Keratinocyte (primary cell): Measurements from ENCODE around the gene MYCBPAP. TPM values are rescaled to one million over a fixed set of nuclear protein-coding genes. Genes with fewer than 3 reads are reported as not detected.

Experiments used
- DNase-seq: peaks from one replicate; pipeline ENCODE4 v3.0.0-alpha.2; 2011; ENCODE audit warnings: low read depth, missing footprints, low spot score
- FAIRE-seq: peaks from 2 replicates; lab custom pipeline; 2011; peaks lifted over from hg19 to GRCh38; lab: Jason Lieb, UNC
- H2AFZ ChIP-seq: 2 replicates; pipeline ENCODE4 v1.6.0; 2012; ENCODE audit warnings: low read length, control low read depth, inconsistent platforms; ENCODE audit not compliant: control insufficient read depth
- H3K27ac ChIP-seq: 2 replicates; pipeline ENCODE4 v1.5.1; 2011; ENCODE audit warnings: low read length; ENCODE audit not compliant: control insufficient read depth, insufficient read depth
- H3K27me3 ChIP-seq: 3 replicates; pipeline ENCODE4 v1.6.0; 2011; ENCODE audit warnings: low read length; ENCODE audit not compliant: control insufficient read depth, insufficient read depth; ENCODE audit errors: extremely low read depth
- H3K36me3 ChIP-seq, 2 experiments: 2 replicates in 1 of 2; 3 replicates in 1 of 2; pipeline ENCODE4 v1.5.1; 2011; ENCODE audit warnings: low read length in 2 of 2, mild to moderate bottlenecking in 1 of 2; ENCODE audit not compliant: control insufficient read depth in 2 of 2, insufficient read depth in 2 of 2; ENCODE audit errors: extremely low read depth in 1 of 2
- H3K4me1 ChIP-seq: 3 replicates; pipeline ENCODE4 v1.5.1; 2011; ENCODE audit warnings: low read length; ENCODE audit not compliant: control insufficient read depth, insufficient read depth; ENCODE audit errors: extremely low read depth
- H3K4me2 ChIP-seq: 3 replicates; pipeline ENCODE4 v1.6.0; 2011; ENCODE audit warnings: low read depth, low read length; ENCODE audit not compliant: control insufficient read depth, insufficient read depth; ENCODE audit errors: extremely low read depth
- H3K4me3 ChIP-seq, 3 experiments: fragments of 200-600 bp in 1 of 3; sonication (generic) in 1 of 3; 2 replicates in 2 of 3; 3 replicates in 1 of 3; pipeline ENCODE4 v1.5.1; 2011 to 2016; ENCODE audit warnings: low read length in 3 of 3, mild to moderate bottlenecking in 3 of 3, control low read depth in 2 of 3, inconsistent platforms in 1 of 3, low read depth in 1 of 3, mixed read lengths in 1 of 3, mixed run types in 1 of 3, moderate library complexity in 1 of 3; ENCODE audit not compliant: control insufficient read depth in 2 of 3, insufficient read depth in 2 of 3; ENCODE audit errors: extremely low read depth in 1 of 3
- H3K79me2 ChIP-seq: 2 replicates; pipeline ENCODE4 v1.6.0; 2012; ENCODE audit warnings: low read length; ENCODE audit not compliant: control insufficient read depth, insufficient read depth
- H3K9ac ChIP-seq: 3 replicates; pipeline ENCODE4 v1.6.0; 2011; ENCODE audit warnings: low read length; ENCODE audit not compliant: control insufficient read depth, insufficient read depth; ENCODE audit errors: extremely low read depth
- H3K9me1 ChIP-seq: 3 replicates; pipeline ENCODE4 v1.6.0; 2011; ENCODE audit warnings: low read length; ENCODE audit not compliant: control insufficient read depth, insufficient read depth; ENCODE audit errors: extremely low read depth
- H3K9me3 ChIP-seq: 2 replicates; pipeline ENCODE4 v1.5.1; 2012; ENCODE audit warnings: low read depth, low read length; ENCODE audit not compliant: control insufficient read depth
- H4K20me1 ChIP-seq: 3 replicates; pipeline ENCODE4 v1.6.0; 2011; ENCODE audit warnings: low read length; ENCODE audit not compliant: control insufficient read depth, insufficient read depth; ENCODE audit errors: extremely low read depth
- EZH2 ChIP-seq: IDR thresholded peaks from one replicate; pipeline ENCODE4 v1.6.1; 2012; ENCODE audit warnings: inconsistent platforms, mild to moderate bottlenecking, low read length, moderate library complexity
- dilution Hi-C: fragments of 300-500 bp; cut with MboI; formaldehyde crosslinking; loops from one replicate; pipeline ENCODE4 v1.7.0; 2020; ENCODE audit warnings: low sequenced_read_pairs; ENCODE audit not compliant: extremely low pct_ligation_motif_present
- polyA plus RNA-seq, 5 experiments: library from polyadenylated mRNA; depleted of rRNA in 3 of 5; stranded (reverse) in 3 of 5; stranded (forward) in 1 of 5; unstranded in 1 of 5; fragments of >200 nt; gene quantifications; 1 replicate in 1 of 5; 2 replicates in 3 of 5; 3 replicates in 1 of 5; pipeline versions ENCODE4 v1.2.1 to v1.2.3, GENCODE V29; 2011 to 2012; ENCODE audit warnings: missing spikeins in 2 of 5, low read depth in 1 of 5, low replicate concordance in 1 of 5
- TF ChIP-seq, protein P1 (sequence below), 3 experiments: IDR thresholded peaks in 1 of 3; conservative IDR thresholded peaks in 1 of 3; optimal IDR thresholded peaks in 1 of 3; 2 replicates in 2 of 3; 3 replicates in 1 of 3; pipeline versions ENCODE3 to v1.5.1; 2011; ENCODE audit warnings: low read length in 3 of 3, mild to moderate bottlenecking in 3 of 3, moderate library complexity in 2 of 3, control low read depth in 1 of 3, inconsistent platforms in 1 of 3; ENCODE audit not compliant: insufficient read depth in 2 of 3; ENCODE audit errors: extremely low read depth in 1 of 3

MYCBPAP gene
- polyA plus RNA-seq, 1 donor (not counting 4 experiments of a cell fraction or from before 2014, with no cell fraction given): 9.5 TPM

GRCh38 chr17:50469671-50470305 is 38.5 kb upstream of the MYCBPAP start:
- peaks cover 2 to 27% of the 10 kb centered on the region in 2 experiments for H3K36me3 ChIP-seq
- no peaks in the 10 kb centered on the region for H3K9me3 ChIP-seq
- H3K79me2 ChIP-seq: no peaks in the 10 kb centered on the region
- TF ChIP-seq, protein P1, sequence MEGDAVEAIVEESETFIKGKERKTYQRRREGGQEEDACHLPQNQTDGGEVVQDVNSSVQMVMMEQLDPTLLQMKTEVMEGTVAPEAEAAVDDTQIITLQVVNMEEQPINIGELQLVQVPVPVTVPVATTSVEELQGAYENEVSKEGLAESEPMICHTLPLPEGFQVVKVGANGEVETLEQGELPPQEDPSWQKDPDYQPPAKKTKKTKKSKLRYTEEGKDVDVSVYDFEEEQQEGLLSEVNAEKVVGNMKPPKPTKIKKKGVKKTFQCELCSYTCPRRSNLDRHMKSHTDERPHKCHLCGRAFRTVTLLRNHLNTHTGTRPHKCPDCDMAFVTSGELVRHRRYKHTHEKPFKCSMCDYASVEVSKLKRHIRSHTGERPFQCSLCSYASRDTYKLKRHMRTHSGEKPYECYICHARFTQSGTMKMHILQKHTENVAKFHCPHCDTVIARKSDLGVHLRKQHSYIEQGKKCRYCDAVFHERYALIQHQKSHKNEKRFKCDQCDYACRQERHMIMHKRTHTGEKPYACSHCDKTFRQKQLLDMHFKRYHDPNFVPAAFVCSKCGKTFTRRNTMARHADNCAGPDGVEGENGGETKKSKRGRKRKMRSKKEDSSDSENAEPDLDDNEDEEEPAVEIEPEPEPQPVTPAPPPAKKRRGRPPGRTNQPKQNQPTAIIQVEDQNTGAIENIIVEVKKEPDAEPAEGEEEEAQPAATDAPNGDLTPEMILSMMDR (optimal IDR thresholded peaks at IDR 0.05 in 1 of 3, IDR thresholded peaks at IDR 0.05 in 1 of 3, conservative IDR thresholded peaks at IDR 0.05 in 1 of 3; ENCODE audit: extremely low read depth in 1 of 3, insufficient read depth in 2 of 3, low read length in 3 of 3): no peak
- no peak for TF ChIP-seq EZH2
- dilution Hi-C loops: no loop called here
- H4K20me1 ChIP-seq: no peaks in the 10 kb centered on the region
- H3K4me3 ChIP-seq: no peak overlapping the region
- no peak overlapping the region for H2AFZ ChIP-seq
- H3K4me1 ChIP-seq: peaks cover 10% of the 10 kb centered on the region
- peaks cover 30% of the 10 kb centered on the region for H3K27me3 ChIP-seq
- H3K9me1 ChIP-seq: no peaks in the 10 kb centered on the region
- H3K27ac ChIP-seq: no peak overlapping the region
- H3K9ac ChIP-seq: no peak overlapping the region
- FAIRE-seq: no peak
- H3K4me2 ChIP-seq: no peak overlapping the region
- DNase-seq: no peak

GRCh38 chr17:50470426-50470825 is 37.8 kb upstream of the MYCBPAP start:
- no peak overlapping the region for H3K9ac ChIP-seq
- TF ChIP-seq EZH2: no peak
- TF ChIP-seq, protein P1 (optimal IDR thresholded peaks at IDR 0.05 in 1 of 3, IDR thresholded peaks at IDR 0.05 in 1 of 3, conservative IDR thresholded peaks at IDR 0.05 in 1 of 3; ENCODE audit: extremely low read depth in 1 of 3, insufficient read depth in 2 of 3, low read length in 3 of 3): no peak
- no peak overlapping the region for H3K27ac ChIP-seq
- DNase-seq (no peak), FAIRE-seq (no peak)
- H2AFZ ChIP-seq: no peak overlapping the region
- H3K9me1 ChIP-seq: no peaks in the 10 kb centered on the region
- H3K4me3 ChIP-seq: no peak overlapping the region
- no peaks in the 10 kb centered on the region for H3K9me3 ChIP-seq
- peaks cover 10% of the 10 kb centered on the region for H3K4me1 ChIP-seq
- peaks cover 30% of the 10 kb centered on the region for H3K27me3 ChIP-seq
- no peak overlapping the region for H3K4me2 ChIP-seq
- H4K20me1 ChIP-seq: no peaks in the 10 kb centered on the region
- dilution Hi-C loops: no loop called here
- peaks cover 2 to 25% of the 10 kb centered on the region in 2 experiments for H3K36me3 ChIP-seq
- H3K79me2 ChIP-seq: no peaks in the 10 kb centered on the region
